H1 (cell line): ENCODE data around the gene TGM6. TPM values are rescaled to one million over a fixed set of nuclear protein-coding genes. Genes with fewer than 3 reads are reported as not detected.

ENCODE experiments used
- CEBPB ChIP-seq: IDR thresholded peaks from 2 replicates; pipeline ENCODE4 v1.6.1; 2012; ENCODE audit warnings: low read depth, low read length
- CREB1 ChIP-seq: IDR thresholded peaks from 2 replicates; pipeline ENCODE4 v1.6.1; 2012; ENCODE audit warnings: inconsistent platforms
- EZH2 ChIP-seq: fragments of 200-600 bp; sonication (generic); IDR thresholded peaks from 2 replicates; pipeline ENCODE4 v1.7.1; 2012; ENCODE audit warnings: low read depth, mild to moderate bottlenecking, moderate library complexity, low read length, inconsistent platforms; ENCODE audit not compliant: severe bottlenecking
- POU5F1 ChIP-seq: IDR thresholded peaks from 2 replicates; pipeline ENCODE4 v1.6.1; 2011; ENCODE audit warnings: low read depth, mild to moderate bottlenecking, low read length, moderate library complexity
- RAD21 ChIP-seq, 2 experiments: IDR thresholded peaks in 1 of 2; conservative IDR thresholded peaks in 1 of 2; 2 replicates each; pipeline ENCODE4 v1.6.1; 2011; ENCODE audit warnings: low read depth in 2 of 2, low read length in 2 of 2, improper control_type of control experiment in 1 of 2, inconsistent platforms in 1 of 2, mild to moderate bottlenecking in 1 of 2, moderate library complexity in 1 of 2
- polyA plus RNA-seq, 7 experiments: library from polyadenylated mRNA; depleted of rRNA in 3 of 7; stranded (reverse) in 5 of 7; unstranded in 2 of 7; fragments of >200 nt in 5 of 7; fragments of 200-250 nt in 2 of 7; gene quantifications; 1 replicate in 5 of 7; 2 replicates in 1 of 7; 4 replicates in 1 of 7; pipeline versions ENCODE4 v1.2.1 to v1.2.3, GENCODE V29; 2011 to 2013; ENCODE audit warnings: missing spikeins in 2 of 7, mixed read lengths in 2 of 7
- total RNA-seq: library from RNA; stranded (reverse); fragmentation: NEBNext Ultra II Directional; extraction: Animal tissue kit (Norgen Biotek cat#: 25700); gene quantifications from 2 replicates; pipeline ENCODE4 v1.2.1, GENCODE V29; 2021

The TGM6 gene
- total and polyA plus RNA-seq, 2 of the 8 experiments (the other 6 are each of a cell fraction or from before 2014, with no cell fraction given) = 0.03 TPM; not detected in 1

DNA sequence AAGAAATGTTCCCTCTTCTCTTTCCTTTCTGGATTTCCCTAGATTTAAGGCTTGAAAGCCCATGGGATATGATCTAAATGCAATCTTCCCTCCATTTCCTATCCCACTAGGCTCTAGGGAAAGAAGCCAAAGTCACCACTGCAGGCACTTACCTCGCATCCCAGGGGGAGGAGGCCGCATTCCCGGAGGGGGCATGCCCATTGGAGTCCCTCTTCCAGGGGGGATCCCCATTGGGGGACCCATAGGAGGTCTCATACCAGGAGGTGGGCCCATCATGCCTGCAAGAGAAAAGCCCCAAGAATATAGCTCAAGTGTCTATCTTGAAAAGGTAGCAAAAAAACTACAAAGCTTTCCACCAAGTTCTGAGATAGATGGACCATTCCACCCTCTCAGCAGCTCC lies 81.8 kb downstream of the TGM6 start (continued):
- TF ChIP-seq RAD21 (IDR thresholded peaks at IDR 0.05 in 1 of 2, conservative IDR thresholded peaks at IDR 0.05 in 1 of 2; ENCODE audit: low read depth in 2 of 2, low read length in 2 of 2) (no peak), POU5F1 (no peak), CEBPB (no peak), CREB1 (no peak), EZH2 (no peak)
- TF ChIP-seq, all 59 proteins: peak for 0
